Ovary (tissue), 3 donors: Measurements from ENCODE around the gene SCG3.

ENCODE experiments used
- EP300 ChIP-seq: sonication (generic); formaldehyde crosslinking; IDR thresholded peaks from one replicate; pipeline ENCODE4 v1.6.1; 2017; ENCODE audit warnings: antibody characterized with exemption
- POLR2A ChIP-seq: fragments of 450-650 bp; IDR thresholded peaks from one replicate; pipeline ENCODE4 v1.6.1; 2017; ENCODE audit warnings: antibody characterized with exemption, mild to moderate bottlenecking, moderate library complexity
- TF ChIP-seq, protein P1 (sequence below), 3 donors: fragments of 450-650 bp in 2 of 3; fragments of 200-600 bp in 1 of 3; IDR thresholded peaks; one replicate each; pipeline versions ENCODE4 v1.5.1 to v1.8.0; 2016 to 2022; ENCODE audit warnings: antibody characterized with exemption in 3 of 3, mild to moderate bottlenecking in 1 of 3
- donor health status: DM: no; HTN: no; CAD: no.

- TF ChIP-seq POLR2A = no peak
- TF ChIP-seq, protein P1, sequence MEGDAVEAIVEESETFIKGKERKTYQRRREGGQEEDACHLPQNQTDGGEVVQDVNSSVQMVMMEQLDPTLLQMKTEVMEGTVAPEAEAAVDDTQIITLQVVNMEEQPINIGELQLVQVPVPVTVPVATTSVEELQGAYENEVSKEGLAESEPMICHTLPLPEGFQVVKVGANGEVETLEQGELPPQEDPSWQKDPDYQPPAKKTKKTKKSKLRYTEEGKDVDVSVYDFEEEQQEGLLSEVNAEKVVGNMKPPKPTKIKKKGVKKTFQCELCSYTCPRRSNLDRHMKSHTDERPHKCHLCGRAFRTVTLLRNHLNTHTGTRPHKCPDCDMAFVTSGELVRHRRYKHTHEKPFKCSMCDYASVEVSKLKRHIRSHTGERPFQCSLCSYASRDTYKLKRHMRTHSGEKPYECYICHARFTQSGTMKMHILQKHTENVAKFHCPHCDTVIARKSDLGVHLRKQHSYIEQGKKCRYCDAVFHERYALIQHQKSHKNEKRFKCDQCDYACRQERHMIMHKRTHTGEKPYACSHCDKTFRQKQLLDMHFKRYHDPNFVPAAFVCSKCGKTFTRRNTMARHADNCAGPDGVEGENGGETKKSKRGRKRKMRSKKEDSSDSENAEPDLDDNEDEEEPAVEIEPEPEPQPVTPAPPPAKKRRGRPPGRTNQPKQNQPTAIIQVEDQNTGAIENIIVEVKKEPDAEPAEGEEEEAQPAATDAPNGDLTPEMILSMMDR (IDR thresholded peaks at IDR 0.05) = no peak
- TF ChIP-seq EP300 = no peak
These were observed 3.2 kb upstream of the SCG3 start for GRCh38 chr15:51678096-51678495.
